Measurements from ENCODE around the gene MINDY4B. TPM values are rescaled to one million over a fixed set of nuclear protein-coding genes. Genes with fewer than 3 reads are reported as not detected.

MINDY4B gene
- total RNA-seq, 2 donors from 2014 or later, result not detected

DNA sequence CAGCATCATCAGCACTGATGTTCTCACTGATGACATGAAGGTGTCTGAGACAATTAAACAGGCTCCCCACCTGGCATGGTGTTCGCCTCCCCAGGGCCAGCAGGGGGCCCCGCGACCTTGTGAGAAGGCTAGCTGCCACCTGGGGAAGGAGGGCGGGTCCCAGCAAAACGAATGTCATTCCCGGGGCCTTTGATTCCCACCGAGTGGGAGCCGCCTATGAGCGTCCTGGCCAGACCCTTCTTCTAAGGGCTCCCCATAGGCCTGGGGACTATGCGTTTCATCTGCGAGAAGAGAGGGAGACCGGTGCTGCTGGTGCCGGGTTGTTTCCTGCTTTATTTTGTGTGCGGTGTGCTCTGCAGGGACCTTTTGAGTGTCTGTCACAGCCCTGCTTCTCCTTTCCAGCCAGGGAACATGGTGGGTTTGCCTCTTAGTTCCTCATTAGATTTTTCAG is 20.5 kb upstream of the MINDY4B start:
- no peak overlapping the region for H3K4me3 ChIP-seq
- H3K27me3 ChIP-seq (replicated peaks; ENCODE audit: insufficient read depth), result no peaks in the 10 kb centered on the region
- WGBS, result 13% methylated on average over 12 of the region's 14 CpGs
- no peaks in the 10 kb centered on the region for H3K9me3 ChIP-seq
- H3K36me3 ChIP-seq, result no peaks in the 10 kb centered on the region
- TF ChIP-seq, protein P1, sequence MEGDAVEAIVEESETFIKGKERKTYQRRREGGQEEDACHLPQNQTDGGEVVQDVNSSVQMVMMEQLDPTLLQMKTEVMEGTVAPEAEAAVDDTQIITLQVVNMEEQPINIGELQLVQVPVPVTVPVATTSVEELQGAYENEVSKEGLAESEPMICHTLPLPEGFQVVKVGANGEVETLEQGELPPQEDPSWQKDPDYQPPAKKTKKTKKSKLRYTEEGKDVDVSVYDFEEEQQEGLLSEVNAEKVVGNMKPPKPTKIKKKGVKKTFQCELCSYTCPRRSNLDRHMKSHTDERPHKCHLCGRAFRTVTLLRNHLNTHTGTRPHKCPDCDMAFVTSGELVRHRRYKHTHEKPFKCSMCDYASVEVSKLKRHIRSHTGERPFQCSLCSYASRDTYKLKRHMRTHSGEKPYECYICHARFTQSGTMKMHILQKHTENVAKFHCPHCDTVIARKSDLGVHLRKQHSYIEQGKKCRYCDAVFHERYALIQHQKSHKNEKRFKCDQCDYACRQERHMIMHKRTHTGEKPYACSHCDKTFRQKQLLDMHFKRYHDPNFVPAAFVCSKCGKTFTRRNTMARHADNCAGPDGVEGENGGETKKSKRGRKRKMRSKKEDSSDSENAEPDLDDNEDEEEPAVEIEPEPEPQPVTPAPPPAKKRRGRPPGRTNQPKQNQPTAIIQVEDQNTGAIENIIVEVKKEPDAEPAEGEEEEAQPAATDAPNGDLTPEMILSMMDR (IDR thresholded peaks at IDR 0.05), result peak in 3 of 4 experiments; percentile 32 to 62 (median 46)
- TF ChIP-seq POLR2AphosphoS5 (IDR thresholded peaks at IDR 0.05), result no peak
- intact Hi-C loops (cut with DNase I), result no loop called here
- DNase-seq (ENCODE audit: low spot score), result peak; percentile 13
- no peak overlapping the region for H3K27ac ChIP-seq
- no peaks in the 10 kb centered on the region for H3K4me1 ChIP-seq (replicated peaks)

DNA sequence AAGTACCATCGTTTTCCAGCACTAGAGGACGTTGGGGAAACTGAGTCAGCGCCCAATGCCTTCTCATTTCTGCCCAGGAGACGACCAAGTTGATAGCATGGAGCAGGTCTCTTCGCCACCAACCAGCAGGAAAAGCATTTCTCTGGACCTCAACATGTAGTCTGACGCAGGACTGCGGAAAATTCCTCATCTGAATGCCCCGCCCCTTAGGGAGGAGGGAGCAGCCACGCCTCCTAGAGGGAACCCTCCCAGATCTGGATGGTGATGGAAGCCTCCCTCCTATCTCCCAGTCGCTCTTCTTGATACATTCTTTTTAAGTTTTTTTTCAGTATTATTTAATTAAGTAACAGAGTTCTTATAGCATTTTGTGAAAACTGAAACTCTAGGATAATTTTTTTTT is 17.4 kb upstream of the MINDY4B start:
- Histone ChIP-seq H3K36me3 (no peaks in the 10 kb centered on the region), H3K4me3 (no peak overlapping the region), H3K27me3 (replicated peaks; ENCODE audit: insufficient read depth) (no peaks in the 10 kb centered on the region), H3K27ac (no peak overlapping the region), H3K4me1 (replicated peaks) (no peaks in the 10 kb centered on the region), H3K9me3 (no peaks in the 10 kb centered on the region)
- DNase-seq (ENCODE audit: low spot score), result no peak
- intact Hi-C loops (cut with DNase I), result no loop called here
- TF ChIP-seq, protein P1 (IDR thresholded peaks at IDR 0.05), result no peak
- TF ChIP-seq POLR2A (IDR thresholded peaks at IDR 0.05), result no peak
- TF ChIP-seq POLR2AphosphoS5 (IDR thresholded peaks at IDR 0.05), result no peak
- 68% methylated on average over 10 of the region's 10 CpGs for WGBS

DNA sequence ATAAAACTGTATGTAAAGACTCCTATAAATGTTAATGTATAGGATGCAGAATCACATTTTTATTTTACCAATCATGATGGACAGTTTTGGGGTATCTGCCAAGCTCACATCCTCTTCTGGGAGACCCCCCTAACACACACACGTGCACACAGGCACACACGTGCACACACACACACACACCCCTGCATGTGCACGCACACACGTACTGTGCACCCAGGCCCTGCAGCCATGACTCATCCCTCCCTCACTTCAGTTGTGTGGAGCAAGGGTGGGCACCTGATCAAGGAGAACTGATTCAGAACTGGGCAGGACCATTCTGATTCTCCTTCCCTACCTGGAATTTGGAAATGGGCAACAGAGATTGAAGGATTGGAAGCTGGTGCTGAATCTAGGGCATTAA is 16.0 kb upstream of the MINDY4B start:
- 92% methylated on average over 4 of the region's 4 CpGs for WGBS
- H3K27me3 ChIP-seq (replicated peaks; ENCODE audit: insufficient read depth), result no peaks in the 10 kb centered on the region
- TF ChIP-seq POLR2AphosphoS5 (IDR thresholded peaks at IDR 0.05) (no peak), POLR2A (IDR thresholded peaks at IDR 0.05) (no peak)
- TF ChIP-seq, protein P1 (IDR thresholded peaks at IDR 0.05), result no peak
- H3K4me1 ChIP-seq (replicated peaks), result no peaks in the 10 kb centered on the region
- no peak for DNase-seq (ENCODE audit: low spot score)
- H3K9me3 ChIP-seq, result no peaks in the 10 kb centered on the region
- no peaks in the 10 kb centered on the region for H3K36me3 ChIP-seq
- H3K27ac ChIP-seq, result no peak overlapping the region
- H3K4me3 ChIP-seq, result no peak overlapping the region
- intact Hi-C loops (cut with DNase I), result no loop called here

DNA sequence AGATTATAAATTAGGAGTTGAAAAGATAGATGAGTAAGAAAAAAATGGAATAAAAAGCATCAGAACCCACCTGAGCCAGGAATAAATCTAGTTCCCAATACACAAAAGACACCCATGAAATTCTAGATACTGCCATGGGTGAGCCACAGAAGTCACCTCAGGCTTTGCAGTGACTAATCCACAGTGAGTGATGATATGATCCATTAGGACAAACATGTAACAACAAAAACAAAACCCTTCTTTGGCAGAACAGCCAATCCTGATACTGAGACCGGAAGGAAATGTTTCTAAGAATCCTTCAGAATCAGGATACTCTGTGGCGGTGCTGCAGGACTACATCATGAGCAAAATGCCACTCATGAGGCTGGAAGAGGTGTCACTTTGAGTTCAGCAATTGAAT is 15.0 kb upstream of the MINDY4B start:
- TF ChIP-seq, protein P1 (IDR thresholded peaks at IDR 0.05), result no peak
- no peak for TF ChIP-seq POLR2A (IDR thresholded peaks at IDR 0.05)
- no peak for TF ChIP-seq POLR2AphosphoS5 (IDR thresholded peaks at IDR 0.05)
- WGBS, result 77% methylated on average over 2 of the region's 2 CpGs
- intact Hi-C loops (cut with DNase I), result no loop called here

DNA sequence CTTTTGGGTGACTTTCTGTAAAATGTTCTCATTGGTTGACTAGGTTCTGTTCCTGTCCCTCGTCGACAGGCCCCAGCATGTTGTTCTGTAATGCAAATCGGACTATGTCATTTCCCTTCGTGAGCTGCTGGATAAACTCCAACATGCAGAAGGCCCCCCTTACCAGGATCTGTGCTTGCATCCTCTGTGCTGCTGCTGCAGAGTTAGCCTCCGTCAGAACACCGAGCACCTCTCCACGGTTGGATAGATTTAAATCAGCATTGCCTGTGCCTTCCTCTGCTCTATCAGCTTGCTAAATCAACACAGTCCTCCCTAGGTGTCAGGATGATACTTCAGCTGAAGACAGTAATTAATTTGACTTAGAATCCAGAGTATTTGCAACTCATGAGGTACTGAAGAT is 12.7 kb upstream of the MINDY4B start:
- no peak overlapping the region for H3K4me3 ChIP-seq
- no peaks in the 10 kb centered on the region for H3K27me3 ChIP-seq (replicated peaks; ENCODE audit: insufficient read depth)
- no peaks in the 10 kb centered on the region for H3K9me3 ChIP-seq
- WGBS, result 16% methylated on average over 7 of the region's 7 CpGs
- no peaks in the 10 kb centered on the region for H3K36me3 ChIP-seq
- TF ChIP-seq POLR2AphosphoS5 (IDR thresholded peaks at IDR 0.05), result no peak
- TF ChIP-seq POLR2A (IDR thresholded peaks at IDR 0.05), result no peak
- TF ChIP-seq, protein P1 (IDR thresholded peaks at IDR 0.05), result no peak
- H3K27ac ChIP-seq, result no peak overlapping the region
- intact Hi-C loops (cut with DNase I), result no loop called here
- H3K4me1 ChIP-seq (replicated peaks), result no peaks in the 10 kb centered on the region
- DNase-seq (ENCODE audit: low spot score), result no peak

More for the DNA sequence above, 15.0 kb upstream of the MINDY4B start:
- no peak overlapping the region for H3K4me3 ChIP-seq
- no peaks in the 10 kb centered on the region for H3K9me3 ChIP-seq
- no peak overlapping the region for H3K27ac ChIP-seq
- H3K4me1 ChIP-seq (replicated peaks), result no peaks in the 10 kb centered on the region
- H3K36me3 ChIP-seq, result no peaks in the 10 kb centered on the region
- no peaks in the 10 kb centered on the region for H3K27me3 ChIP-seq (replicated peaks; ENCODE audit: insufficient read depth)
- no peak for DNase-seq (ENCODE audit: low spot score)

Data from prostate gland (tissue), 2 donors.